Fibroblast of the aortic adventitia (primary cell): ENCODE data around the gene MOBP. TPM values are rescaled to one million over a fixed set of nuclear protein-coding genes. Genes with fewer than 3 reads are reported as not detected.

ENCODE experiments used
- DNase-seq: peaks from one replicate; pipeline ENCODE4 v3.0.0-alpha.2; 2010; ENCODE audit warnings: low read depth
- H3K4me3 ChIP-seq: 2 replicates; pipeline ENCODE4 v1.5.1; 2011; ENCODE audit warnings: low read depth, mild to moderate bottlenecking, control low read depth, low read length, moderate library complexity
- CTCF ChIP-seq: IDR thresholded peaks from 2 replicates; pipeline ENCODE4 v1.5.1; 2011; ENCODE audit warnings: mild to moderate bottlenecking, low read length, control low read depth, inconsistent platforms; ENCODE audit not compliant: insufficient read depth
- total RNA-seq: library from RNA; depleted of rRNA; stranded (reverse); fragments of >200 nt; gene quantifications from 2 replicates; pipeline ENCODE4 v1.2.3, GENCODE V29; 2012; ENCODE audit warnings: low replicate concordance

The MOBP gene
- total RNA-seq, 1 donor: not detected

GRCh38 chr3:39542588-39542988, 75.1 kb downstream of the MOBP start:
- DNase-seq: no peak
- H3K4me3 ChIP-seq: no peak overlapping the region
- no peak for TF ChIP-seq CTCF

- TF ChIP-seq CTCF: no peak
- no peak overlapping the region for H3K4me3 ChIP-seq
- no peak for DNase-seq
These were observed 80.8 kb downstream of the MOBP start for GRCh38 chr3:39548282-39548681.

- no peak for TF ChIP-seq CTCF
- H3K4me3 ChIP-seq: no peak overlapping the region
- DNase-seq: no peak
These were observed 83.0 kb downstream of the MOBP start for GRCh38 chr3:39550354-39551051.

Other genes starting within 250 kb of the MOBP start
- not detected in 2 replicates for gene CX3CR1, start 187.6 kb upstream of the MOBP start, total RNA-seq
- not detected in 2 replicates for gene CCR8, start 138.0 kb upstream of the MOBP start, total RNA-seq
- 19.3 and 39.5 TPM in 2 replicates for gene SLC25A38, start 84.3 kb upstream of the MOBP start, total RNA-seq
- gene RPSA, start 61.0 kb upstream of the MOBP start, total RNA-seq: 514 and 1,413 TPM in 2 replicates